HFFc6 (cell line): ENCODE measurements around the gene IL15RA. TPM values are rescaled to one million over a fixed set of nuclear protein-coding genes. Genes with fewer than 3 reads are reported as not detected.
"Not testable (repeated sequence)": the region's sequence is repeated elsewhere in the genome, so short reads cannot be mapped to it uniquely, and the experiment has no call there.

Experiments
- DNase-seq: peaks from one replicate; pipeline ENCODE4 v3.0.0-alpha.2; 2018
- H3K27ac Mint-ChIP-seq: 2 replicates; pipeline ENCODE4 v1.8.0; 2020; ENCODE audit warnings: mild to moderate bottlenecking, mixed read lengths
- H3K27me3 Mint-ChIP-seq: 2 replicates; pipeline ENCODE4 v1.8.0; 2021; ENCODE audit warnings: mild to moderate bottlenecking, moderate library complexity, mixed read lengths; ENCODE audit not compliant: insufficient read depth
- H3K36me3 Mint-ChIP-seq: 2 replicates; pipeline ENCODE4 v1.8.0; 2021; ENCODE audit warnings: low read depth, mixed read lengths
- H3K4me1 Mint-ChIP-seq: 2 replicates; pipeline ENCODE4 v1.8.0; 2020; ENCODE audit warnings: low read depth, mixed read lengths
- H3K4me3 Mint-ChIP-seq: 2 replicates; pipeline ENCODE4 v1.8.0; 2020; ENCODE audit warnings: mild to moderate bottlenecking, moderate library complexity, mixed read lengths
- H3K9me3 Mint-ChIP-seq: 2 replicates; pipeline ENCODE4 v1.8.0; 2020; ENCODE audit warnings: mild to moderate bottlenecking, mixed read lengths
- CTCF ChIP-seq: fragments of 200-600 bp; sonication (generic); IDR thresholded peaks from 2 replicates; pipeline ENCODE4 v1.5.0; 2021; ENCODE audit warnings: antibody characterized with exemption, mild to moderate bottlenecking
- total RNA-seq, 6 experiments: library from RNA; stranded (reverse); fragmentation: NEBNext Ultra II Directional; extraction: Animal tissue kit (Norgen Biotek cat#: 25700); gene quantifications; 2 replicates in 1 of 6; 3 replicates in 5 of 6; pipeline ENCODE4 v1.2.3, GENCODE V29; 2021

IL15RA gene
- total RNA-seq, 6 experiments from 2014 or later, result 1.5 to 3.2 (median 1.9) TPM

GRCh38 chr10:6005856-6006395, 28.6 kb upstream of the IL15RA start:
- Mint-ChIP-seq H3K27ac (no peak overlapping the region), H3K36me3 (no peaks in the 10 kb centered on the region), H3K4me3 (no peak overlapping the region; the same call in 1 of the 2 replicates), H3K4me1 (peaks cover 6% of the 10 kb centered on the region), H3K27me3 (peaks cover 31% of the 10 kb centered on the region), H3K9me3 (no peaks in the 10 kb centered on the region)
- DNase-seq, result no peak
- no peak for TF ChIP-seq CTCF

GRCh38 chr10:6005161-6005804, 27.9 kb upstream of the IL15RA start:
- not testable (repeated sequence) for DNase-seq, H3K36me3 Mint-ChIP-seq, H3K4me1 Mint-ChIP-seq, H3K4me3 Mint-ChIP-seq, H3K9me3 Mint-ChIP-seq, H3K27ac Mint-ChIP-seq
- peaks cover 35% of the 10 kb centered on the region for H3K27me3 Mint-ChIP-seq

- TF ChIP-seq CTCF, result no peak
- H3K4me3 Mint-ChIP-seq, result no peak overlapping the region
- H3K4me1 Mint-ChIP-seq, result no peaks in the 10 kb centered on the region
- DNase-seq, result no peak
- peaks cover 47% of the 10 kb centered on the region for H3K27me3 Mint-ChIP-seq
- H3K36me3 Mint-ChIP-seq, result no peaks in the 10 kb centered on the region
- no peaks in the 10 kb centered on the region for H3K9me3 Mint-ChIP-seq
- no peak overlapping the region for H3K27ac Mint-ChIP-seq
Observed at GRCh38 chr10:6002809-6003510, 25.6 kb upstream of the IL15RA start.

- peaks cover 35% of the 10 kb centered on the region for H3K27me3 Mint-ChIP-seq
- TF ChIP-seq CTCF, result no peak
- H3K27ac Mint-ChIP-seq, result no peak overlapping the region
- no peaks in the 10 kb centered on the region for H3K36me3 Mint-ChIP-seq
- H3K4me3 Mint-ChIP-seq, result no peak overlapping the region
- no peaks in the 10 kb centered on the region for H3K9me3 Mint-ChIP-seq
- no peak for DNase-seq
- H3K4me1 Mint-ChIP-seq, result no peaks in the 10 kb centered on the region
Observed at GRCh38 chr10:5999440-6000165, 22.3 kb upstream of the IL15RA start.

- Mint-ChIP-seq H3K27ac (no peak overlapping the region), H3K4me1 (no peaks in the 10 kb centered on the region), H3K27me3 (peaks cover 24% of the 10 kb centered on the region), H3K9me3 (peaks cover 15% of the 10 kb centered on the region), H3K4me3 (no peak overlapping the region), H3K36me3 (peaks cover 6% of the 10 kb centered on the region; the same call in 1 of the 2 replicates)
- no peak for TF ChIP-seq CTCF
- no peak for DNase-seq
Observed at GRCh38 chr10:5996696-5997095, 19.4 kb upstream of the IL15RA start.
